HEK293T (cell line): Measurements from ENCODE around the gene ISCU.

ENCODE experiments used
- BHLHE40 ChIP-seq: fragments of 450-650 bp; IDR thresholded peaks from 2 replicates; pipeline ENCODE4 v1.6.1; 2016; ENCODE audit warnings: mild to moderate bottlenecking, moderate library complexity, borderline replicate concordance
- CTBP1 ChIP-seq: fragments of 450-650 bp; IDR thresholded peaks from 2 replicates; pipeline ENCODE4 v1.6.1; 2016; ENCODE audit warnings: borderline replicate concordance
- ELF4 ChIP-seq: fragments of 450-650 bp; IDR thresholded peaks from 2 replicates; pipeline ENCODE4 v1.6.1; 2017; ENCODE audit warnings: antibody characterized with exemption
- FOXK2 ChIP-seq: fragments of 450-650 bp; IDR thresholded peaks from 2 replicates; pipeline ENCODE4 v1.6.1; 2016; ENCODE audit warnings: mild to moderate bottlenecking
- FOXM1 ChIP-seq: fragments of 450-650 bp; IDR thresholded peaks from 2 replicates; pipeline ENCODE4 v1.6.1; 2017; ENCODE audit warnings: mild to moderate bottlenecking, borderline replicate concordance
- HDGF ChIP-seq: fragments of 450-650 bp; IDR thresholded peaks from 2 replicates; pipeline ENCODE4 v1.6.1; 2017; ENCODE audit warnings: antibody characterized with exemption, borderline replicate concordance
- NFRKB ChIP-seq: fragments of 450-650 bp; IDR thresholded peaks from 2 replicates; pipeline ENCODE4 v1.6.1; 2016; ENCODE audit warnings: mild to moderate bottlenecking, moderate library complexity
- SP1 ChIP-seq: fragments of 450-650 bp; IDR thresholded peaks from 2 replicates; pipeline ENCODE4 v1.6.1; 2017
- SUZ12 ChIP-seq: fragments of 450-650 bp; IDR thresholded peaks from 2 replicates; pipeline ENCODE4 v1.6.1; 2016; ENCODE audit warnings: mild to moderate bottlenecking
- TARDBP ChIP-seq: fragments of 450-650 bp; IDR thresholded peaks from 2 replicates; pipeline ENCODE4 v1.6.1; 2016
- TF ChIP-seq, protein P1 (sequence below): fragments of 450-650 bp; IDR thresholded peaks from 2 replicates; pipeline ENCODE4 v1.6.1; 2016

DNA sequence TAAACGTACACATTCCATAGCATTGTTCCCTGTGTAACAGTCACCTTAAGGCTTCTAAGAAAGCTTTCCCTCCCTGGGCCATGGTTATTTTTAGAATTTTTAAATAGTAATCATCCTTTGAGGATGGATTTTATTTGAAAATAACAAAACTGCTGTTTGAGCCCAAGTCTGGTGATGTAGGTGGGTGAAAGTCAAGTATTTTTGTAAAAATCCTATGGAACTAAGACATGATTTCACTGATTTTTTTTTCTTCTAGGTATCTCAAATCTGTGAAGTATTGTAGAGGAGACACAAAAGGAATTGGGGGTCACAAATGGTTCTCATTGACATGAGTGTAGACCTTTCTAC lies 1.4 kb downstream of the ISCU start:
- TF ChIP-seq, protein P1, sequence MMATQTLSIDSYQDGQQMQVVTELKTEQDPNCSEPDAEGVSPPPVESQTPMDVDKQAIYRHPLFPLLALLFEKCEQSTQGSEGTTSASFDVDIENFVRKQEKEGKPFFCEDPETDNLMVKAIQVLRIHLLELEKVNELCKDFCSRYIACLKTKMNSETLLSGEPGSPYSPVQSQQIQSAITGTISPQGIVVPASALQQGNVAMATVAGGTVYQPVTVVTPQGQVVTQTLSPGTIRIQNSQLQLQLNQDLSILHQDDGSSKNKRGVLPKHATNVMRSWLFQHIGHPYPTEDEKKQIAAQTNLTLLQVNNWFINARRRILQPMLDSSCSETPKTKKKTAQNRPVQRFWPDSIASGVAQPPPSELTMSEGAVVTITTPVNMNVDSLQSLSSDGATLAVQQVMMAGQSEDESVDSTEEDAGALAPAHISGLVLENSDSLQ = no peak
- TF ChIP-seq TARDBP (no peak), ELF4 (no peak), HDGF (no peak), CTBP1 (no peak), FOXK2 (no peak), BHLHE40 (no peak), SUZ12 (no peak), SP1 (no peak), NFRKB (no peak), FOXM1 (no peak)
